NCI-H524 treated with DMSO at 0.1 percent for 48 hours (cell line): ENCODE data around the gene MX1.
"Not testable (repeated sequence)": the region's sequence is repeated elsewhere in the genome, so short reads cannot be mapped to it uniquely, and the experiment has no call there.

Experiments
- DNase-seq: peaks from one replicate; lab custom pipeline; 2025; lab: John Stamatoyannopoulos, UW

MX1 gene

GRCh38 chr21:41407541-41408460 is 18.2 kb upstream of the MX1 start:
- DNase-seq, result no peak

DNA sequence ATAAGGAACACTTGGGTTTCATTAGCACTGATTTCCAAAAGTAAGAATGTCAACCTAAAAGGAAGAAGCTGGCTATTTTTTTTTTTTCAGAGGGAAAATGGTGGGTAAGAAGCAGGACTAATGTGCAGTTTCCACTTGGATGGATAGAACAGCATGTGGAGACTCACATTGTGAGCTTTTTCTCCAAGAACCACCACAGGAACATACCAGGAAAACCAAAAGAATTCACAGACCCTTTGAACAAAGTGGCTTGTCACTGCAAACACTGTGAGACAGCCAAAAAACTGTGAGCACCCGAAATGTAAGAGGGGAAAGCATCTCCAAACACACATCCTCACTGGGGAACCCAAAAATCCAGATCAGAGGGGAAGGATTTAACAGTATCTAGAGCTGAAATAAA is 15.7 kb upstream of the MX1 start:
- DNase-seq, result no peak

GRCh38 chr21:41410767-41411448 is 15.1 kb upstream of the MX1 start:
- DNase-seq, result no peak

GRCh38 chr21:41411449-41412089 is 14.5 kb upstream of the MX1 start:
- no peak for DNase-seq

GRCh38 chr21:41417505-41417904 is 8.5 kb upstream of the MX1 start:
- DNase-seq, result not testable (repeated sequence)

DNA sequence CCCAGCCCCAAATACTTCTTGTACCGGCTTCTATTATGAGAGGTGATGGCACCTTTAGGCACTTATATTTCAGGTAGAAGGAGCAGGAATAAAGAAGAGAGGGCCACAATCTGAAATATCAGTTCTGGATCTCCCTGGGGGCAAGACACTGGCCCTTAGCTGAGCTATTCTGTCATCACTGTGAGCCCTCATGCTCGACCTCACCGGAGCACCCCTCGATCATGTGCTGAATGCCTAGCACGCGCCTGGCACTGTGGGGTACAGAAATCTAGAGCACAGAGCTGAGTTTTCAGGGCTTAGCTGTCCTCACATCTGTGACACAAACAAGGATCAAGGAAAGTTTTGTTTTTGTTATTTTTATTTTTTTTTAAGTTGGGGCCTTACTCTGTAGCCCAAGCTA is 7.6 kb upstream of the MX1 start:
- DNase-seq, result no peak

DNA sequence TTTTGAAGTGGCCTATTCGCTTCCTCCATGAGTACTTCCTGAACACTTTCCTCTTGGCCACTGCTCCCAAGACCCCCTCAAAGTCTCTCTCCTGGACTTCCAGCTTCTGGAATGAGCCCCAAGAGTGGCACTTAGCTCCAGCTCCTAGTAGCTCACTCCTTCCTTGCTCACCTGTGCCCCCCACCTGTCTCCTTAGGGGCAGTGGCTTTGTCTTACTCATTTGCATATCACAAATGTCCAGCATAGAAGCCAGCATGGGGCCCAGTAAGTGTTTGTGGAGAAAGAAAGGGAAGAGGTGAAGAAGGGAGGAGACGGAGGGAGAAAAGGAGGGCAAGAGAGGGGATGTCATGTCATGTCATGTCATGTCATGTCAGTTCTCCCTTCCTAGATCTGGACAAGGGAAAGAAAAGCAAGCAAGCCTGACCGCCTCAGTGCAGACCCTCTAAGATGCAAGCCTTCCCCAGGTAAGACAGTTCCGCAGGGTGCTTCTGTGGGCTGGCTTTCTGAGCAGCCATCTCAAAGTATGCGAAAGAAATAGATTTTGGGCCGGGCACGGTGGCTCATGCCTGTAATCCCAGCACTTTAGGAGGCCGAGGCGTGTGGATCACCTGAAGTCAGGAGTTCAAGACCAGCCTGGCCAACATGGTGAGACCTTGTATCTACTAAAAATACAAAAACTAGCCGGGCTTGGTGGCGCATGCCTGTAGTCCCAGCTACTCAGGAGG is 6.9 kb upstream of the MX1 start:
- no peak for DNase-seq

GRCh38 chr21:41419921-41420862 is 5.8 kb upstream of the MX1 start:
- no peak for DNase-seq

GRCh38 chr21:41420998-41421397 is 5.0 kb upstream of the MX1 start:
- not testable (repeated sequence) for DNase-seq

GRCh38 chr21:41422546-41423304 is 3.3 kb upstream of the MX1 start:
- no peak for DNase-seq

DNA sequence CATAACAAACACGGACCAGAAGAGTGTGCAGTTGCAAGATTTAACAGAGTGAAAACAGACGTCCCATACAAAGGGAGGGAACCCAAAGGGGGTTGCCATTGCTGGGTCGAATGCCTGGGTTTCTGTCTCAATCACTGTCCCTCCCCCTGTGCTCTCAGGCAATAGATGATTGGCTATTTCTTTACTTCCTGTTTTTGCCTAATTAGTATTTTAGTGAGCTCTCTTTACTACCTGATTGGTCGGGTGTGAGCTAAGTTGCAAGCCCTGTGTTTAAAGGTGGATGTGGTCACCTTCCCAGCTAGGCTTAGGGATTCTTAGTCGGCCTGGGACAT is 2.8 kb upstream of the MX1 start:
- not testable (repeated sequence) for DNase-seq

- no peak for DNase-seq
Observed at GRCh38 chr21:41425588-41425953, 468 bp upstream of the MX1 start.

DNA sequence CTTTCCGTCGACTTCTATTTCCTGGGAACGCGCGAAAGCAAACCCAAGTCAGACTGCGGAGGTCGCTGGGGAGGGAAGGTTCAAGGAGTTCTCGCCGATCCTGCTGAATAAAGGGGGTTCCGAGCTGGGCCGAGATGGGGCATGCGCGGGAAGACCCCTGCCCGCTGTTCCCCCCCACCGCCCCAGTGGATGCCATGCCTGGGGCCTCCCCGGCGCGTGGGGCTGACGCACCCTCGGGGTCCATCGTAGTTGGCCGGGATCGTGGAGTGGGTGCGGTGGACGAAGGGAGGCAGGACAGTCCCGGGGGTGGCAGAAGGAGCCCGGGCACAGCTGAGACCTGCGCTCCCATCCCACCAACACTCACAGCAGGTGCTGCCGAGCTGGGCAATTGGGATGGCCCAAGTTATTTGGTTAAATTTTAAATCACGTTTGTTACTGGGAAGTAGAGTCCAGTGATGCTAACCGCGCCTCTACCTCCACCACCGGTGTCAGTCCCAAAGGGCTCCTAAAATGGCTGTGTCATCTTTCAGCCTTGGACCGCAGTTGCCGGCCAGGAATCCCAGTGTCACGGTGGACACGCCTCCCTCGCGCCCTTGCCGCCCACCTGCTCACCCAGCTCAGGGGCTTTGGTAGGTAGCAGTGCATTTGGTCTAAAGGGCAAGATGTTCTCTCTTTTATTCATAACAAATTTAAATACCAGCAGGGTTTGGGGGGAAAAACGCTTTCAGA is 801 bp downstream of the MX1 start:
- DNase-seq, result no peak

DNA sequence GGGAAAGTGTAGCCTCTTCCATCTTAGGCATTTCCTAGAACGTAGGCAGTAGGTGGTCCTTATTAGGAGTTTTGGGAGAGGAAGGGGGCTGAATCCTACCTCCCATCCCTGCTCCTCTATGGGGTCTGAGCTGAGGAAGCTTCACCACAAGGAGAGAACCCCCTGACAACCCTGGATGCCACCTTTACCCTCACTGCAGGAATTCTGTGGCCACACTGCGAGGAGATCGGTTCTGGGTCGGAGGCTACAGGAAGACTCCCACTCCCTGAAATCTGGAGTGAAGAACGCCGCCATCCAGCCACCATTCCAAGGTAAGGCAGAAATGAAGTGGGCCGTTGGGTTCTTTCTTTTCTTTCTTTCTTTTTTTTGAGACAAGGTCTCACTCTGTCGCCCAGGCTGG is 1.5 kb downstream of the MX1 start:
- DNase-seq, result no peak

DNA sequence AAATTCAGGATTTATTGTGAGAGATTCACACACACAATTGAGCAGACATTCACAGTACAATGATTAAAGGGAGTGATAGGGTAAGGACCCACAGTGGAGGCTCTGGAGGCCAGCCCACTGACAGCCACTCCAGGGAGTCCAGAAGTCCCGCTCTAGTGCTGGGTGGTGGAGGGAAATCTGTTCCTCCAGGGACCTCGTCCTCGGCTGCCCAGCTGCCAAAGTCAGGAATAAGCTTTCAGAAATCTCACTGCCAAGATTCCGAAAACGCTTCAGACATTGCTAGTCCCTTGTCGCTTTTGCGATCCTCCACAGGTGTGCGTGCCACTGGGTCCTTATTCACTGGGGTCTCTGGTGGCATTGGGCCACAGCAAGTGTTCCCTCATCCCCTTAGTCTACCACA is 2.3 kb downstream of the MX1 start:
- no peak for DNase-seq

GRCh38 chr21:41428847-41429246 is 2.8 kb downstream of the MX1 start:
- no peak for DNase-seq

DNA sequence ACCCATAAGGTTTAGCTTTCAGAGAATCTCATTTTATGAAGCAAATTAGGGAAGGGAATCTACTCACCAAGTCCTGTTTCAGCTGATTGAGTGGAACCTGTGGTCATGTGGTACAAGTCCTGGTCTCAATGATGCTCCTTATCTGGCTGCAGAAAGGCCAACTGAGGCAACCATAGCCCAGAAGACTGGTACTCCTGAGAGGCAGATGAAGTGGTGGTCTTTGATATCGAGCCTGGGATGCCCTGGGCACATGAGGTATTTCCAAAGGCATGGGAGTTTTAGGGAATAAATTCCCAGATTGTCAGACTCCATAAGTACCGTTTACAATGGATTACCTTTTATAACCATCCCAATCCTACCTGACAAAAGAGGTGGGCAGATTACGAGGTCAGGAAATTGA is 3.3 kb downstream of the MX1 start:
- no peak for DNase-seq

GRCh38 chr21:41429925-41430491 is 4.0 kb downstream of the MX1 start:
- no peak for DNase-seq

DNA sequence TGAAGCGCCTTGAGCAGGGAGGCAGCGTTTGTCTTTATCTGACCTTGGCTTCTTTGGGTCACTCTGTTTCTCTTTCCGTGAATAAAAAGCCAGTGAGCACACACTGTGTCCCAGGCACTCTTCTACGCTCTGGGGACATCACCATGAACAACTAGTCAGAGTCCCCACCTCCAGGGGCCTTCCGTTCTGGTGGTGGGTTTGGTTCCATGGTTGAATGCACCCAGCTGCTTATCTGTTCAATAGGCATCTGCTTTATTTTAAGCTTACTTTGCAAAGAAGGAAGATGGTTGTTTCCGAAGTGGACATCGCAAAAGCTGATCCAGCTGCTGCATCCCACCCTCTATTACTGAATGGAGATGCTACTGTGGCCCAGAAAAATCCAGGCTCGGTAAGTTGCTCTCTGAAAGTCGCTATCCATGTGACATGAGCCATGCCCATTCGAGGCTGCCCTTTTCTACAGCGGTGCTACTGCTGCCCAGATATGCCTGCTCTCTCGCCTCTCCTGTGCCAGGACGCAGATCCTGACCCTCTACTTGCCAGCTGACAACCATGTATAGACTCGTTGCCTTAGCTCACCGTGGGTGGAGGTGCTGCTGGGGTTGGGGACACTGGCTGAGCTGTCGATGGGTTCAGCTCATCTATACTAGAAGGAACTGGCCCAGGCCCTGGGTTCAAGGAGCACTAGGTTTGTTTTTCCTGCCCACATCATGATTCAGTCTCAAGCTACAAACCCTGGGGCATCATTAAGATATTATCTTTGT is 5.9 kb downstream of the MX1 start:
- DNase-seq, result no peak
